Measurements from ENCODE around the gene WDR93. TPM values are rescaled to one million over a fixed set of nuclear protein-coding genes. Genes with fewer than 3 reads are reported as not detected.
A peak's percentile ranks its signal among the peaks of the same experiment; 100 is the strongest.

Gene WDR93
- polyA plus RNA-seq, 2 donors: 0.02 TPM; not detected in 1

GRCh38 chr15:89743011-89743410 is 52.4 kb downstream of the WDR93 start:
- 81 to 83% methylated on average over 8 of the region's 8 CpGs for WGBS, 2 donors
- Histone ChIP-seq H3K4me3 (ENCODE audit: low read depth in 1 of 2, low read length in 2 of 2) (no peak overlapping the region), H3K4me1 (ENCODE audit: control insufficient read depth in 2 of 2, insufficient read depth in 2 of 2, low read length in 1 of 2) (peaks cover 0 to 12% of the 10 kb centered on the region in 2 donors), H3K27me3 (ENCODE audit: control insufficient read depth in 1 of 2, insufficient read depth in 2 of 2, low read length in 2 of 2) (no peaks in the 10 kb centered on the region), H3K9me3 (ENCODE audit: control insufficient read depth in 2 of 2, insufficient read depth in 1 of 2, low read depth in 1 of 2, low read length in 1 of 2) (peaks cover 0 to 2% of the 10 kb centered on the region in 2 donors), H3K27ac (ENCODE audit: low read depth in 2 of 2, low read length in 1 of 2) (no peak overlapping the region), H3K36me3 (ENCODE audit: control insufficient read depth in 2 of 2, insufficient read depth in 2 of 2, low read length in 1 of 2) (no peaks in the 10 kb centered on the region)

- H3K4me1 ChIP-seq (ENCODE audit: control insufficient read depth in 2 of 2, insufficient read depth in 2 of 2, low read length in 1 of 2): peaks cover 0 to 12% of the 10 kb centered on the region in 2 donors
- H3K4me3 ChIP-seq (ENCODE audit: low read depth in 1 of 2, low read length in 2 of 2): no peak overlapping the region
- H3K27me3 ChIP-seq (ENCODE audit: control insufficient read depth in 1 of 2, insufficient read depth in 2 of 2, low read length in 2 of 2): no peaks in the 10 kb centered on the region
- no peaks in the 10 kb centered on the region for H3K36me3 ChIP-seq (ENCODE audit: control insufficient read depth in 2 of 2, insufficient read depth in 2 of 2, low read length in 1 of 2)
- H3K27ac ChIP-seq (ENCODE audit: low read depth in 2 of 2, low read length in 1 of 2): no peak overlapping the region
- 63 to 79% methylated on average over 8 of the region's 8 CpGs for WGBS, 2 donors
- peaks cover 0 to 2% of the 10 kb centered on the region in 2 donors for H3K9me3 ChIP-seq (ENCODE audit: control insufficient read depth in 2 of 2, insufficient read depth in 1 of 2, low read depth in 1 of 2, low read length in 1 of 2)
These were observed 53.0 kb downstream of the WDR93 start for GRCh38 chr15:89743594-89743993.

- Histone ChIP-seq H3K27me3 (ENCODE audit: control insufficient read depth in 1 of 2, insufficient read depth in 2 of 2, low read length in 2 of 2) (no peaks in the 10 kb centered on the region), H3K4me3 (ENCODE audit: low read depth in 1 of 2, low read length in 2 of 2) (no peak overlapping the region), H3K27ac (ENCODE audit: low read depth in 2 of 2, low read length in 1 of 2) (no peak overlapping the region), H3K4me1 (ENCODE audit: control insufficient read depth in 2 of 2, insufficient read depth in 2 of 2, low read length in 1 of 2) (peaks cover 0 to 16% of the 10 kb centered on the region in 2 donors), H3K9me3 (ENCODE audit: control insufficient read depth in 2 of 2, insufficient read depth in 1 of 2, low read depth in 1 of 2, low read length in 1 of 2) (peaks cover 0 to 2% of the 10 kb centered on the region in 2 donors), H3K36me3 (ENCODE audit: control insufficient read depth in 2 of 2, insufficient read depth in 2 of 2, low read length in 1 of 2) (no peaks in the 10 kb centered on the region)
- WGBS, 2 donors: 82 to 83% methylated on average over 12 to 13 of the region's 13 CpGs
These were observed 54.5 kb downstream of the WDR93 start for GRCh38 chr15:89745131-89745530.

- peaks cover 3 to 21% of the 10 kb centered on the region in 2 donors for H3K4me1 ChIP-seq (ENCODE audit: control insufficient read depth in 2 of 2, insufficient read depth in 2 of 2, low read length in 1 of 2)
- peaks cover 0 to 2% of the 10 kb centered on the region in 2 donors for H3K9me3 ChIP-seq (ENCODE audit: control insufficient read depth in 2 of 2, insufficient read depth in 1 of 2, low read depth in 1 of 2, low read length in 1 of 2)
- no peak overlapping the region for H3K4me3 ChIP-seq (ENCODE audit: low read depth in 1 of 2, low read length in 2 of 2)
- H3K27me3 ChIP-seq (ENCODE audit: control insufficient read depth in 1 of 2, insufficient read depth in 2 of 2, low read length in 2 of 2): no peaks in the 10 kb centered on the region
- no peaks in the 10 kb centered on the region for H3K36me3 ChIP-seq (ENCODE audit: control insufficient read depth in 2 of 2, insufficient read depth in 2 of 2, low read length in 1 of 2)
- H3K27ac ChIP-seq (ENCODE audit: low read depth in 2 of 2, low read length in 1 of 2): no peak overlapping the region
- 33 to 76% methylated on average over 1 of the region's 1 CpG for WGBS, 2 donors
These were observed 55.2 kb downstream of the WDR93 start for GRCh38 chr15:89745768-89746167.

- Histone ChIP-seq H3K4me1 (ENCODE audit: control insufficient read depth in 2 of 2, insufficient read depth in 2 of 2, low read length in 1 of 2) (peaks cover 3 to 24% of the 10 kb centered on the region in 2 donors), H3K9me3 (ENCODE audit: control insufficient read depth in 2 of 2, insufficient read depth in 1 of 2, low read depth in 1 of 2, low read length in 1 of 2) (peaks cover 0 to 2% of the 10 kb centered on the region in 2 donors), H3K4me3 (ENCODE audit: low read depth in 1 of 2, low read length in 2 of 2) (no peak overlapping the region), H3K36me3 (ENCODE audit: control insufficient read depth in 2 of 2, insufficient read depth in 2 of 2, low read length in 1 of 2) (no peaks in the 10 kb centered on the region), H3K27ac (ENCODE audit: low read depth in 2 of 2, low read length in 1 of 2) (no peak overlapping the region), H3K27me3 (ENCODE audit: control insufficient read depth in 1 of 2, insufficient read depth in 2 of 2, low read length in 2 of 2) (no peaks in the 10 kb centered on the region)
- 60 to 64% methylated on average over 9 of the region's 9 CpGs for WGBS, 2 donors
These were observed 55.8 kb downstream of the WDR93 start for GRCh38 chr15:89746386-89746780.

GRCh38 chr15:89747708-89748682 is 57.4 kb downstream of the WDR93 start:
- Histone ChIP-seq H3K36me3 (ENCODE audit: control insufficient read depth in 2 of 2, insufficient read depth in 2 of 2, low read length in 1 of 2) (no peaks in the 10 kb centered on the region), H3K4me1 (ENCODE audit: control insufficient read depth in 2 of 2, insufficient read depth in 2 of 2, low read length in 1 of 2) (peaks cover 6 to 27% of the 10 kb centered on the region in 2 donors), H3K27me3 (ENCODE audit: control insufficient read depth in 1 of 2, insufficient read depth in 2 of 2, low read length in 2 of 2) (no peaks in the 10 kb centered on the region), H3K27ac (ENCODE audit: low read depth in 2 of 2, low read length in 1 of 2) (no peak overlapping the region), H3K4me3 (ENCODE audit: low read depth in 1 of 2, low read length in 2 of 2) (no peak overlapping the region), H3K9me3 (ENCODE audit: control insufficient read depth in 2 of 2, insufficient read depth in 1 of 2, low read depth in 1 of 2, low read length in 1 of 2) (peaks cover 0 to 2% of the 10 kb centered on the region in 2 donors)
- WGBS, 2 donors: 75 to 77% methylated on average over 28 of the region's 28 CpGs

GRCh38 chr15:89749054-89749453 is 58.4 kb downstream of the WDR93 start:
- WGBS, 2 donors: 87 to 90% methylated on average over 7 of the region's 7 CpGs
- Histone ChIP-seq H3K4me3 (ENCODE audit: low read depth in 1 of 2, low read length in 2 of 2) (no peak overlapping the region), H3K27me3 (ENCODE audit: control insufficient read depth in 1 of 2, insufficient read depth in 2 of 2, low read length in 2 of 2) (no peaks in the 10 kb centered on the region), H3K27ac (ENCODE audit: low read depth in 2 of 2, low read length in 1 of 2) (no peak overlapping the region), H3K9me3 (ENCODE audit: control insufficient read depth in 2 of 2, insufficient read depth in 1 of 2, low read depth in 1 of 2, low read length in 1 of 2) (peaks cover 0 to 2% of the 10 kb centered on the region in 2 donors), H3K36me3 (ENCODE audit: control insufficient read depth in 2 of 2, insufficient read depth in 2 of 2, low read length in 1 of 2) (no peaks in the 10 kb centered on the region), H3K4me1 (ENCODE audit: control insufficient read depth in 2 of 2, insufficient read depth in 2 of 2, low read length in 1 of 2) (peaks cover 6 to 27% of the 10 kb centered on the region in 2 donors)

- 67% methylated on average over 4 of the region's 4 CpGs for WGBS, 2 donors
These were observed 58.9 kb downstream of the WDR93 start for GRCh38 chr15:89749526-89749925.

GRCh38 chr15:89749951-89750559 is 59.4 kb downstream of the WDR93 start:
- Histone ChIP-seq H3K4me1 (ENCODE audit: control insufficient read depth in 2 of 2, insufficient read depth in 2 of 2, low read length in 1 of 2) (peaks cover 6 to 27% of the 10 kb centered on the region in 2 donors), H3K4me3 (ENCODE audit: low read depth in 1 of 2, low read length in 2 of 2) (peak overlapping the region; percentile 60 to 65), H3K27ac (ENCODE audit: low read depth in 2 of 2, low read length in 1 of 2) (no peak overlapping the region), H3K36me3 (ENCODE audit: control insufficient read depth in 2 of 2, insufficient read depth in 2 of 2, low read length in 1 of 2) (no peaks in the 10 kb centered on the region), H3K27me3 (ENCODE audit: control insufficient read depth in 1 of 2, insufficient read depth in 2 of 2, low read length in 2 of 2) (no peaks in the 10 kb centered on the region), H3K9me3 (ENCODE audit: control insufficient read depth in 2 of 2, insufficient read depth in 1 of 2, low read depth in 1 of 2, low read length in 1 of 2) (peaks cover 0 to 2% of the 10 kb centered on the region in 2 donors)
- 9 to 12% methylated on average over 41 of the region's 41 CpGs for WGBS, 2 donors

More at GRCh38 chr15:89749526-89749925, 58.9 kb downstream of the WDR93 start:
- Histone ChIP-seq H3K27me3 (ENCODE audit: control insufficient read depth in 1 of 2, insufficient read depth in 2 of 2, low read length in 2 of 2) (no peaks in the 10 kb centered on the region), H3K27ac (ENCODE audit: low read depth in 2 of 2, low read length in 1 of 2) (no peak overlapping the region), H3K36me3 (ENCODE audit: control insufficient read depth in 2 of 2, insufficient read depth in 2 of 2, low read length in 1 of 2) (no peaks in the 10 kb centered on the region), H3K4me1 (ENCODE audit: control insufficient read depth in 2 of 2, insufficient read depth in 2 of 2, low read length in 1 of 2) (peaks cover 6 to 27% of the 10 kb centered on the region in 2 donors), H3K4me3 (ENCODE audit: low read depth in 1 of 2, low read length in 2 of 2) (no peak overlapping the region), H3K9me3 (ENCODE audit: control insufficient read depth in 2 of 2, insufficient read depth in 1 of 2, low read depth in 1 of 2, low read length in 1 of 2) (peaks cover 0 to 2% of the 10 kb centered on the region in 2 donors)
